Heart left ventricle (tissue), 16 donors: ENCODE results near the gene ZFP36L1. TPM values are rescaled to one million over a fixed set of nuclear protein-coding genes. Genes with fewer than 3 reads are reported as not detected.

ENCODE experiments used
- ATAC-seq, 4 donors: fragments of 200-7000 bp; cut with Tn5 transposase; one replicate each; pipeline ENCODE4 v1.9.1; 2020 to 2022; ENCODE audit warnings: moderate library complexity in 4 of 4, mild to moderate bottlenecking in 3 of 4, moderate number of reproducible peaks in 1 of 4
- DNase-seq, 5 donors: peaks; one replicate each; pipeline ENCODE4 v3.0.0-alpha.2; 2020
- H3K27ac ChIP-seq, 12 donors: fragments of 200-600 bp; sonication (generic) in 4 of 12; one replicate each; pipeline versions ENCODE4 v1.5.0 to v1.8.0; 2016 to 2022; ENCODE audit warnings: mild to moderate bottlenecking in 2 of 12
- H3K27me3 ChIP-seq, 9 donors: fragments of 200-600 bp; sonication (generic) in 2 of 9; one replicate each; pipeline versions ENCODE4 v1.5.1 to v1.8.0; 2016 to 2022; ENCODE audit warnings: mild to moderate bottlenecking in 3 of 9
- H3K36me3 ChIP-seq, 9 donors: fragments of 200-600 bp; sonication (generic) in 2 of 9; one replicate each; pipeline versions ENCODE4 v1.5.0 to v1.8.0; 2018 to 2022; ENCODE audit warnings: mild to moderate bottlenecking in 2 of 9
- H3K4me1 ChIP-seq, 12 donors: fragments of 200-600 bp; sonication (generic) in 4 of 12; one replicate each; pipeline versions ENCODE4 v1.5.0 to v1.8.0; 2016 to 2022; ENCODE audit warnings: mild to moderate bottlenecking in 3 of 12
- H3K4me3 ChIP-seq, 12 donors: fragments of 200-600 bp; sonication (generic) in 4 of 12; one replicate each; pipeline versions ENCODE4 v1.5.0 to v1.8.0; 2017 to 2022; ENCODE audit warnings: mild to moderate bottlenecking in 9 of 12, moderate library complexity in 4 of 12
- H3K9me3 ChIP-seq, 12 donors: fragments of 200-600 bp; sonication (generic) in 4 of 12; one replicate each; pipeline versions ENCODE4 v1.5.0 to v1.8.0; 2016 to 2022; ENCODE audit warnings: mild to moderate bottlenecking in 1 of 12
- CTCF ChIP-seq, 12 donors: fragments of 200-600 bp; sonication (generic) in 4 of 12; IDR thresholded peaks; one replicate each; pipeline versions ENCODE4 v1.5.0 to v1.8.0; 2018 to 2022; ENCODE audit warnings: antibody characterized with exemption in 12 of 12, mild to moderate bottlenecking in 5 of 12
- POLR2A ChIP-seq, 2 donors: fragments of 450-650 bp; IDR thresholded peaks; one replicate each; pipeline ENCODE4 v1.6.1; 2017; ENCODE audit warnings: antibody characterized with exemption in 2 of 2, mild to moderate bottlenecking in 2 of 2, moderate library complexity in 2 of 2
- WGBS, 4 donors: extraction: QIAGEN DNeasy Blood & Tissue Kit in 2 of 4; methylation state at CpG; one replicate each; pipeline versions ENCODE4 v1.1.5 to v1.1.7; 2013 to 2018; 5-methylcytosine and 5-hydroxymethylcytosine counted together
- intact Hi-C, 10 donors: fragments of 100-400 bp; cut with DNase I; formaldehyde crosslinking; loops; one replicate each; pipeline versions ENCODE4 v1.11.1 to v1.14.2; 2022
- polyA plus RNA-seq, 2 donors: library from polyadenylated mRNA; stranded (reverse); fragments of 200-250 nt; gene quantifications; one replicate each; pipeline ENCODE4 v1.2.3, GENCODE V29; 2013
- total RNA-seq, 9 donors: library from RNA; depleted of rRNA in 2 of 9; stranded (reverse); fragments of >200 nt in 2 of 9; fragmentation: NEBNext Ultra II Directional in 3 of 9; extraction: Animal tissue kit (Norgen Biotek cat#: 25700) in 3 of 9; gene quantifications; one replicate each; pipeline versions ENCODE4 v1.1.0 to v1.2.4, GENCODE V29; 2016 to 2023
- donor health status: ischemic (EF 13 %, LVEDD 7.1; RV severe dilation, severe dysfunction).
- donor health status: healthy with polysubstance abuse.
- donor health status: DM: no; HTN: yes; CAD: no.
- donor health status: DM: no; HTN: no; CAD: no.
- donor health status: ischemic (EF 25% LVEDD 6.9; RV normal size, moderate dysfunction).
- donor health status: ischemic (EF 25% LVEDD 5.7; RV mildly dilated, moderate dysfunction).
- donor health status: healthy.
- donor health status: DM: yes; HTN: yes; CAD: no.
- donor health status: ischemic (EF 35%, LVEDD 5.7; RV mildly dilated, moderate dysfunction).
- donor health status: nonischemic (EF 11% LVEDD 7.7; RV severe dilation, severe dysfunction).
- donor health status: DM: yes; HTN: yes; CAD: no.
- donor health status: PGD.
- donor health status: ischemic (EF 29% LVEDD 5.4; RV normal size, mild dysfunction).
- donor health status: nonischemic (EF 23%, LVEDD 6.1; RV moderate dilation, normal function).

Gene ZFP36L1
- total and polyA plus RNA-seq, 11 donors: 21.2 to 183 (median 68.9) TPM

- no peak for ATAC-seq
- Histone ChIP-seq H3K4me3 (no peak overlapping the region), H3K27ac (peak overlapping the region in 4 of 12 donors; percentile 10 to 64 (median 25)), H3K36me3 (no peaks in the 10 kb centered on the region), H3K9me3 (no peaks in the 10 kb centered on the region), H3K27me3 (no peaks in the 10 kb centered on the region), H3K4me1 (peaks cover 0 to 42% (median 19%) of the 10 kb centered on the region in 12 donors)
- TF ChIP-seq POLR2A (IDR thresholded peaks at IDR 0.05) (no peak), CTCF (IDR thresholded peaks at IDR 0.05) (no peak)
- peak in 1 of 5 donors; percentile 11 for DNase-seq
- WGBS, 4 donors: 92 to 97% (median 95%) methylated on average over 9 of the region's 9 CpGs
- intact Hi-C loops: loop anchor here in 5 of 10 donors (5.0 to 10.0 kb wide), 3 partner anchors 938 to 985 kb away; no protein-coding TSS in a partner anchor
Observed at GRCh38 chr14:68820119-68820518, 27.3 kb upstream of the ZFP36L1 start.

- peaks cover 0 to 42% (median 23%) of the 10 kb centered on the region in 12 donors for H3K4me1 ChIP-seq
- H3K9me3 ChIP-seq: no peaks in the 10 kb centered on the region
- ATAC-seq (no peak), DNase-seq (peak in 3 of 5 donors; percentile 26 to 45 (median 31))
- TF ChIP-seq CTCF (IDR thresholded peaks at IDR 0.05): no peak
- TF ChIP-seq POLR2A (IDR thresholded peaks at IDR 0.05): no peak
- no peaks in the 10 kb centered on the region for H3K36me3 ChIP-seq
- H3K27ac ChIP-seq: peak overlapping the region in 4 of 12 donors; percentile 10 to 64 (median 25)
- no peak overlapping the region for H3K4me3 ChIP-seq
- intact Hi-C loops: loop anchor here in 8 of 10 donors (5.0 to 10.0 kb wide), 8 partner anchors 367 to 982 kb away; no protein-coding TSS in a partner anchor
- WGBS, 4 donors: 62 to 79% (median 70%) methylated on average over 8 to 10 of the region's 10 CpGs
- no peaks in the 10 kb centered on the region for H3K27me3 ChIP-seq
Observed at GRCh38 chr14:68819260-68819691, 26.4 kb upstream of the ZFP36L1 start.

GRCh38 chr14:68817506-68818212 lies 24.8 kb upstream of the ZFP36L1 start:
- Histone ChIP-seq H3K27ac (peak overlapping the region in 6 of 12 donors; percentile 64 to 100 (median 98)), H3K4me3 (no peak overlapping the region), H3K27me3 (no peaks in the 10 kb centered on the region), H3K36me3 (no peaks in the 10 kb centered on the region), H3K9me3 (no peaks in the 10 kb centered on the region), H3K4me1 (peaks cover 0 to 57% (median 36%) of the 10 kb centered on the region in 12 donors)
- DNase-seq: peak in 1 of 5 donors; percentile 19
- WGBS, 4 donors: 95 to 96% (median 96%) methylated on average over 3 of the region's 3 CpGs
- TF ChIP-seq POLR2A (IDR thresholded peaks at IDR 0.05) (no peak), CTCF (IDR thresholded peaks at IDR 0.05) (no peak)
- intact Hi-C loops: loop anchor here (1.0 to 10.0 kb wide), 16 partner anchors 365 to 981 kb away; no protein-coding TSS in a partner anchor
- ATAC-seq: no peak

- TF ChIP-seq POLR2A (IDR thresholded peaks at IDR 0.05): no peak
- peak in 1 of 12 donors; percentile 2 for TF ChIP-seq CTCF (IDR thresholded peaks at IDR 0.05)
- H3K36me3 ChIP-seq: no peaks in the 10 kb centered on the region
- peak overlapping the region; percentile 96 to 100 (median 98) for H3K27ac ChIP-seq
- intact Hi-C loops: loop anchor here (1.0 to 10.0 kb wide), 19 partner anchors 22 to 980 kb away; no protein-coding TSS in a partner anchor
- no peaks in the 10 kb centered on the region for H3K27me3 ChIP-seq
- ATAC-seq: no peak
- H3K4me3 ChIP-seq: peak overlapping the region in 10 of 12 donors; percentile 34 to 70 (median 57)
- H3K9me3 ChIP-seq: no peaks in the 10 kb centered on the region
- DNase-seq: no peak
- H3K4me1 ChIP-seq: peaks cover 0 to 61% (median 36%) of the 10 kb centered on the region in 12 donors
- 48 to 58% (median 52%) methylated on average over 13 of the region's 13 CpGs for WGBS, 4 donors
Observed at GRCh38 chr14:68816943-68817430, 24.1 kb upstream of the ZFP36L1 start.
